ENCODE results near the gene RAD51AP2.

- TF ChIP-seq EZH2 (conservative IDR thresholded peaks at IDR 0.05; ENCODE audit: low read depth, low read length) (no peak), HNF4G (IDR thresholded peaks at IDR 0.05; ENCODE audit: borderline replicate concordance, low read depth, low read length) (no peak), HNF4G (CRISPR knock-in tag; IDR thresholded peaks at IDR 0.05; ENCODE audit: borderline replicate concordance, low read depth) (no peak), ZZZ3 (CRISPR knock-in tag; IDR thresholded peaks at IDR 0.05; ENCODE audit: borderline replicate concordance) (no peak), HDAC1 (CRISPR knock-in tag; IDR thresholded peaks at IDR 0.05) (no peak), ZKSCAN8 (CRISPR knock-in tag; IDR thresholded peaks at IDR 0.05; ENCODE audit: borderline replicate concordance) (no peak), YY1 (IDR thresholded peaks at IDR 0.05; ENCODE audit: insufficient read depth, insufficient replicate concordance, low read depth, low read length) (no peak), CEBPB (IDR thresholded peaks at IDR 0.05; ENCODE audit: borderline replicate concordance, low read depth, low read length) (no peak), ZNF777 (CRISPR knock-in tag; IDR thresholded peaks at IDR 0.05) (no peak)
- TF ChIP-seq, protein P1, sequence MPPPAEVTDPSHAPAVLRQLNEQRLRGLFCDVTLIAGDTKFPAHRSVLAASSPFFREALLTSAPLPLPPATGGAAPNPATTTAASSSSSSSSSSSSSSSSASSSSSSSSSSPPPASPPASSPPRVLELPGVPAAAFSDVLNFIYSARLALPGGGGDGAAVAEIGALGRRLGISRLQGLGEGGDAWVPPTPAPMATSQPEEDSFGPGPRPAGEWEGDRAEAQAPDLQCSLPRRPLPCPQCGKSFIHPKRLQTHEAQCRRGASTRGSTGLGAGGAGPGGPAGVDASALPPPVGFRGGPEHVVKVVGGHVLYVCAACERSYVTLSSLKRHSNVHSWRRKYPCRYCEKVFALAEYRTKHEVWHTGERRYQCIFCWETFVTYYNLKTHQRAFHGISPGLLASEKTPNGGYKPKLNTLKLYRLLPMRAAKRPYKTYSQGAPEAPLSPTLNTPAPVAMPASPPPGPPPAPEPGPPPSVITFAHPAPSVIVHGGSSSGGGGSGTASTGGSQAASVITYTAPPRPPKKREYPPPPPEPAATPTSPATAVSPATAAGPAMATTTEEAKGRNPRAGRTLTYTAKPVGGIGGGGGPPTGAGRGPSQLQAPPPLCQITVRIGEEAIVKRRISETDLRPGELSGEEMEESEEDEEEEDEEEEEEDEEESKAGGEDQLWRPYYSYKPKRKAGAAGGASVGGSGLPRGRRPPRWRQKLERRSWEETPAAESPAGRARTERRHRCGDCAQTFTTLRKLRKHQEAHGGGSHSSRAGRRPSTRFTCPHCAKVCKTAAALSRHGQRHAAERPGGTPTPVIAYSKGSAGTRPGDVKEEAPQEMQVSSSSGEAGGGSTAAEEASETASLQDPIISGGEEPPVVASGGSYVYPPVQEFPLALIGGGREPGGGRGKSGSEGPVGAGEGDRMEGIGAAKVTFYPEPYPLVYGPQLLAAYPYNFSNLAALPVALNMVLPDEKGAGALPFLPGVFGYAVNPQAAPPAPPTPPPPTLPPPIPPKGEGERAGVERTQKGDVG (CRISPR knock-in tag; IDR thresholded peaks at IDR 0.05; ENCODE audit: borderline replicate concordance) = no peak
Measured at GRCh38 chr2:17555150-17555549, 36.9 kb upstream of the RAD51AP2 start.

Measured in HepG2 (cell line).